Stimulated activated CD4-positive, alpha-beta T cell treated with anti-CD3 and anti-CD28 coated beads, Interleukin-1b, Interleukin-23, amount 100 ng/mL, for 24 hours (primary cell): ENCODE measurements around the gene CACNA1I.

ENCODE experiments used
- DNase-seq, 4 experiments: peaks; one replicate each; pipeline ENCODE4 v3.0.0-alpha.2; 2020; ENCODE audit warnings: low read depth in 4 of 4, low spot score in 1 of 4

The CACNA1I gene

DNA sequence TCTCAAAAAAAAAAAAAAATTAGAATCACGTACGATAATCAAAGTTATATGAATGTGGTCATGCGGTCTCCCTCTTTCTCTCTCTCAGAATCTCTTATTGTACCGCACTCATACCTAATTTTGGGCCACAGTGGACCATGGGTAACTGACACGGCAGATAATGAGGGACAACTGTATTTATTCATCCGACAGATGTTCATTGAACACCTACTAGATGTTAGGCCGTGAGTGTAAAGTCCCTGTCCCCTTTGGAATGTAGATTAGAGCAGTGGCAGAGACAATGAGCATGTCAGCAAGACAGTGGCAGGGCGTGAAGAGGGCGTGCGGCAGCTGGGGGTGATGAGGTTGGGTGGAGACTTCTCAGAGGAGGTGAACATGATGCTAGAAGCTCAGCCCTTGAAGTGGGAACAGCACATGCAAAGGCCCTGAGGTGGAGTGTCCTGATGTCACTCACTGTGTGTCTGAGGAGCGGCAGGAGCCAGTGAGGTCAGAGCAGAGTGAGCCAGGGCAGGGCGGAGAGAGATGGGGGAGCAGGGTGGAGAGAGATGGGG is 25.1 kb downstream of the CACNA1I start:
- no peak for DNase-seq

DNA sequence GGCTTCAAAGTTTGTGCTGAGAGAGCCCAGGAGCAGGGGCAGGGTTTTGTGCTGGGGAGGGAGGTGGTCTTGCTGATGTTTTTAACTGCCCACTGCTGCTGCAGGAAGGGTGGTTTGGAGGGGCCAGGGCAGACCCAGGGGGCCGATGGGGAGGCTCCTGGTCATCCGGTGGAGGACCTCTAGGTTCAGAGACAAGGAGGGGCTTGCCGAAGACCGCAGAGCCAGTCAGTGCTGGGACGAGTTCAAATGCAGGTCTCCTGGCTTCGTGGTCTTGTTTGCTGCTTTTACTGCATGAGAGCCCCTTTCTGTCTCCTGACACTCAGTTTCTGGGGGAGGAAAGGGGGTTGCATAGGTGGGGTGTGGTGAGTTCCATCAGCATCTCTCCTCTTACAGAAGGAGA is 26.0 kb downstream of the CACNA1I start:
- no peak for DNase-seq

DNA sequence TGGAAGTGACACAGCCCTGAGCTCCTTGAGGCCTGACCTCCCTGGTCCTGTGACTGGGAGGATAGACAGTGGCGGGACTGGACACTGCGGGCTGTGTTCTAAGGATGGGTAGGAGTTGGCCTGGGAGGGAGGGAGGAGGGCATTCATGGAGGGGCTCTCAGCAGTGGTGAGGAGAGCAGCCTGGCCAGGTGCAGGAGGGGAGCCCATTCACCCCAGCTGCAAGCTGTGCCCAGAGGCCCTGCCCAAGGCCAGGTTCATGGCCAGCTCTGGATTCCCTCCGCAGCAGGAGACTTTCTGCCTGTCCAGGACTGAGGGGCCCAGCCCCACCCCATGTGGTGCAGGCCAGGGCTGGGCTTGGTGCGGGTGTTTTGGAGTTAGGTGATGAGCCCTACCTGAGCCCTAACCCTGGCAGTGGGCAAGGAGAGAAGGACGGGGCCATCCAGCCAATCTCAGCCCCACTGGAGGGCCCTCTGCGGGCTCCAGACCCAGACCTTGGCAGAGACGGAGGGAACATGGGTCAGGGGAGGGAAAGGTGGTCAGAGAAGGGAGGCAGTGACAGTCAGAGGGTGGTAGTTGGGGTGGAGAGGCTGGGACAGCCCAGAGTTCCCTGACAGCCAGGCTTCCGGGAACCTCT is 26.8 kb downstream of the CACNA1I start:
- DNase-seq: no peak

DNA sequence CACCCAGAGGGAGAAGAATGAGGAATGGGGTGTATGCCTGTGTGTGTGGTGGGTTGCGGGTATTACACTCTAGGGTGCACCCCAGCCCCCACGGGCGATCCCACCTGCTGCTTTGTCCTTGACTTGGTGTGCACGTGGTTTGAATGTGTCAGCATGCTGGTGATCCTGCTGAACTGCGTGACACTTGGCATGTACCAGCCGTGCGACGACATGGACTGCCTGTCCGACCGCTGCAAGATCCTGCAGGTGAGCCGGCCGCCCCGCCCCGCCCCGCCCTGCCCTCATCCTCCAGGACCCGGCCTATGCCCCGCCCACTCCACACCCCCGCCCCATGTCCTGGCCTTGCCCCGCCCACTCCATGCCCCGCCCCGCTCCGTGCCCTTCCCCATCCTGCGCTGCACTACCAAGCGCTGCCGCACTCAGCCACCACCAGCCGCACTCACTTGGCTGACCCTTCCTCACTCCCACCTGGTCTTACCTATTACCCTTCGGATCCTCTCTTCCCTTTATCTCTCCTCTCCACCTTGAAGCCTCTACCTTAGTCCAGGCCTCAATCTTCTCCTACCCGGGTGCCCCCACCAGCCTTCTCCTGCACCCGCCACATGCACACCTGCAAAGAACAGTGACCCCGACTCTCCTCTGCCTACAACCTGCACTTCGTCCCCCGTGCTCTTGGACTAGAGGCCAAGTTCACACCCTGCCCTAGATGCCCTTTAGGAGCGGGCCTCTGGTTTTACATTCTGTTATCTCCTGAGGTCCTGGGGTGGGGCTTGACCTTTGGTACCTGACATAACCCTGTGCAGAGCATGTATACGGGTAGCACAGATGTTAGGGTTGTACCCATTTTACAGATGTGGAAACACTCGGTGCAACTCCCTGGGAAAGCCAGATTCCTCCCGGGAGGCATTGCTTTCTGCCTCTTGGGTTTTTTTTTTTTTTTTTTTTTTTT is 27.7 kb downstream of the CACNA1I start:
- DNase-seq: peak; percentile 48 to 78 (median 71)

DNA sequence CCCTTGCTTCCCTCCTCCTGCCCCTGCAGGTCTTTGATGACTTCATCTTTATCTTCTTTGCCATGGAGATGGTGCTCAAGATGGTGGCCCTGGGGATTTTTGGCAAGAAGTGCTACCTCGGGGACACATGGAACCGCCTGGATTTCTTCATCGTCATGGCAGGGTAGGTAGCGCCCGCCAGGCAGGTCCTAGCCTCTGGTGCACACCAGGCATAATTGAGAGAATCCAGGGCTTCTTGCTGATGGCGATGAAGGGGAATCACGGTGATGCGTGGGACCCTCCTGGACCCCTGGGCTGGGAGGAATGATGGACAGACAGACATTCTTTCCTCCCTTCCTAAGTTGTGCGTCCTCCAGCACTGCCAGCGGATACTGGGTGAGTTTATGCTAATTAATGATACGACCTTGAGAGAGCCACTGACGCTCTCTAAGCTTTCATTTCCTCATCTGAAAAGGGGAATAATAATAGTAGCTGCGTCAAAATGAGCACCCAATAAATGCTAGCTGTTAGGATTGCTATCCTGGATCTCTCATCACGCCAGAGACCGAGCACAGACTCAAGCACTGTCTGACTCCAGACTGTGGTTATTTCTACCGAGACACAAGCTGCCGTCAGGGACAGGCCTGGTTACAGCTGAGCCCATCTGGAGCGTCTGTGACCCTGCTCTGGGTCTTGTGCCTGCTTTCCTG is 30.1 kb downstream of the CACNA1I start:
- DNase-seq: no peak

DNA sequence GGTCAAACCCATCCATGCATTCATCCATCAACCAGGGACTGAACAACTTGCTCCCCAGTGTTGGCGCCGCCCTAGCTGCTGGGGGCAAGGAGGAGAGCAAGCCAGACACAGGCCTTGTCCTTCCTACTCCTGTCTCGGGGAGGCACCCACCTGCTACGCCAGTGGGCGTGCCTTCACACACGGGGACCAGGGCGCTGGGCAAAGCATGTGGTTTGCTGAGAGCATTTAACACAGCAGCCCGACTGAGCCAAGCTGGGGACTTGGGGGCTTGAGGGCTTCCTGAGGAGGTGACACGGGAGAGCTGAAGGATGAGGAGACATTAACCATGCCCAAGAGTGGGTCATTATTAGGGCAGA is 30.6 kb downstream of the CACNA1I start:
- DNase-seq: no peak

DNA sequence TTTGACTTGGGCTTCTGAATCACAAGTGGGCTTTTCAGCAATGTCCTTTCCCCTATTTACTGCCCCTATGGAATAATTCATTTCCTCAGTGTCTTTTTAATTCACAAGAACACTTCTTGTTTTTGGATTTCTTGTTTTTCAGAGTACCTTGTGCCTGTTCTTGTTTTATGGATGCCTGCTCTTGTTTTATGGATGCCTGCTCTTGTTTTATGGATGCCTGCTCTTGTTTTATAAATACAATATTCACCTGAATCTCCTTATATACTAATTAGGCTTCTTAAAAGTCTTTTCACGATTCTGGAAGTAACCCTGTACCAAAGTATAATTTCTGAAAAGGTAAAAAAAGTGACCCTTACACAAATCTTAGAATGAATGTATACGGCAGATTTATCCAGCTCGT is 32.8 kb downstream of the CACNA1I start:
- DNase-seq: no peak

DNA sequence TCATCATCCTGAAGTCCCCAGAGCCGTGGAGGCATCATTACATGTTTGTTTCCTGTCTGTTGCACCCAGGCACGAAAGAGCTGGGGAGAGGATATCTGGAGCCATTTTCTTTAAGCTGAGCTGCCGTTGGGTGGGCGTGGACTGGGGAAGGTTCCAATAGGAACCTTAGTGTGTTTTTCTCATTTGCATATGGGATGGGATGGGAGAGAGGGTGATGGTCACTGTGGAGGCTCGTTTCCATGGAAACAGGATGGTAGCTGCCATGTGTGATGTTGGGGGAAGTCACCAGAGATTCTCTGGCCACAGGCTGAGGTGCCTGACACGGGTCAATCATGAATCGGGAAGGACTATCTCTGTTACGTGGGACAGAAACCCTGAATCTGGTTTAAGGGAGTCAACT is 39.7 kb downstream of the CACNA1I start:
- no peak for DNase-seq

DNA sequence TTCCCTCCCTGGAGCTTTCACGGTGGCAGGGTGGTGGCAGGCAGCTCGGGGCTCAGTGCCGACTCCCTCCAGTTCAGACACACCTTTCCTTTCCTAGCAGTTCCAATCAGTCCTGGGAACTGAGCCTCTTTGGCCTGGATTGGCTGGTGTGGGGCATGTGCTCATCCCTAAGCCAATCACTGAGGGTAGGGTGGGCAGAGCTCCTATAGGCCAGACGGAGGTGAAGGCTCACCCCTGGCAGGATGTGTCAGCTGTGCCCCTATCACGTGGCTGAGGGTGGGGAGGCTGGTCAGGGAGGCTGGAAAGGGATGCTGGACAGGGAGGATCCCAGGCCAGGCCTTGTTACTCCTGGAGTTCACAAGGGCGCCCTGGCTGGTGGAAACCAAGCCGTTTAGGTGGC is 40.2 kb downstream of the CACNA1I start:
- no peak for DNase-seq

DNA sequence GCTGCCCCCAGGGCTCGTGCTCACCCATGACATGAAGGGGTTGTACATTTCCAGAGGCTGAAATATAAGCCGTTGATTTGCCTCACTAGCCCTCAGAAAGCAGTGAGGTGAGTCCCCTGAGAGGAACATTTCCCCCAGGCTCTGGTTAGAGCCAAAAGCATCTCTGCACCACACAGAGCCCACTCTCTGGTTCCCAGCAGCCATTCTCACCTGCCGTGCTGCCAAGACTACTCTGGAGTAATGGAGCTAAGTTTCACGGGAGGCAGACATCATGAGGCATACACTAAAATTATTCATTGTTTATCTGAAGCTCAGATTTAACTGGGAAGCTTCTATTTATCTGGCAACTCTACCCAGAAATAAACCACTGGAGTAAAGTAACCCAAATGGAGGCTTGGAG is 40.8 kb downstream of the CACNA1I start:
- no peak for DNase-seq

DNA sequence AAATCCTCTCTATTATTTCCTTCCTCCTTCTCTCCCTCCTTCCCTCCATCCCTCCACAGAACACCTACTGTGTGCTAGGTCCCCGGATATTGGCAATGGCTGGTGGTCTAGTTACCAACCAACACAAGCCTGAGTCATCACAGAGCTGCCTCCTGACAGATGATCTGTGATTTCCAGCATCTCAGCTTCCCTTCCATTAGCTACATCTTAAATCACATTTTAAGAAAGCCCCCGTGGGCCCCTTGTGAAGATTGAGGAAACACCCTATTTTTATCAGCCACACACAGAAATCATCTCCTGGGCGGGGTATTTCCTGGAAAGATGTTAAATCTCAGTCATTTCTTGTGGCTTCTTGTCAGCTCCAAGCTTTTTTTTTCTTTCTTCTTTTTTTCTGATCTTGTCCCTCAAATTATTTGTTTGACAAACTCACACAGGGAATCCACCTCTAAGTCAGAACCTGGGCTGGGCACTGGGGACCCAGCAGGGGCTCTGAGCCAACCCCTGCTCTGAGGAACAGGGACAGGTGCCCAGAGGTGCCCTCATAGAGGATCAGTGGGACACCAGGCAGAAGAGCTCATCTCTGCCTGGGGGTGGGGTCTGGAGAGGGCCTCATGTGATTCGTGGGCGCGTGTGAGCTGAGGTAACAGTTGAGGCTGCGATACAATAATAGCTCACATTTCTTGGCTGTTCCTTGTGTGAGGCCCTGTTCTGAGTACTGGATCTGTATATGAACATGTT is 42.4 kb downstream of the CACNA1I start:
- no peak for DNase-seq

DNA sequence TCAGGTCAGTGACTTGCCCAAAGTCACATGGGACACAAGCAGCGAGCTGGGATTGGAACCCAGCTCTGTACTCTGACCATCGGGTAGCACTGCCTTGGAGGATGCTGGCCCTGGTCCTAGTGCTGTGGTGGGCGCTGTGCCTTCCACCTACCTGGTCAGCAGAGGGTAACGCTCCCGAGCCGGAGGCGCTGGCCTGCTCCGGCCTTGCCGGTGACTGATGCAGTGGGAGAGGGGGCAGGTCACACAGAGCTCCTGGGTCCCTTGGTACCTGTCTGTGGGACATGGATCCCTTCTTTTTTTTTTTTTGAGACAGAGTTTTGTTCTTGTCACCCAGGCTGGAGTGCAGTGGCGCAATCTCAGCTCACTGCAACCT is 43.0 kb downstream of the CACNA1I start:
- no peak for DNase-seq

DNA sequence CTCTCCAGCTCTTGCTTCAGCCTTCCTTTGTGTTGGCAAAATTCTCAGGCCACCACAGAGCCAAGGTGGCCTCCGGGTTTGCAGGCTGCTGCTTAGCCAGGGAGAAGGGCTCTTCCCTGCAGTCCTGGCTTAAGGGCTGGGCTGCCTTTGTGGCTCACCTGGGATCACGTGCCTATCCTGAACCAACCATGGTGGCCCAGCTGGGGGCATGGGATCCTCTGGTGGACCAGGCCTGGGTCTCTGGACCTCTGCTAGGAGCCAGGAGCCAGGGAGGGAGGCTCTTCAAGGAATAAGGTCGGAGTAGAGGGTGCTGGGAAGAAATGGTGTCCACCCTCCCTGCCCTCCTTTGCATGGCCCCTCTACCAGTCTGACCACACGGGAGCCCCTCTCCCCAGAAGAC is 43.9 kb downstream of the CACNA1I start:
- DNase-seq: no peak

DNA sequence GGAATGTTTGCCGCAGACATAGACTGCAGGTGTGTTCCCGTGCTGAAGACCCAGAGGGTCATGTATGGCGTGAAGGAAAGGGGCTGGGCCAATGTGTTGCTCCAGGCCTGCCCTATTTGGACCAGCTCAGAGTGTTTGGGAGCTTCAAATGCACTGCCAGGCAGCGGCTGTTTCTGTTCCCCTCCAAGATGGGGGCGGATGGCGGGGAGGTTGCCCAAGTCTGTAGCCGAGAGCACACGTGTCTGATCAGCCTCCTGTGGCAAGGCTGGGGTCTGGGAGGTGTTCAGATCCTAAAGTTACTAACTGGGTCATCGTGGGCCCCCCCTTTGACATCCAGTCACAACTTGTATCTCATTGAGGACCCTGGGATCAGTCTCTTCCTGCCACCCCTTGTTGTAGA is 45.5 kb downstream of the CACNA1I start:
- no peak for DNase-seq

DNA sequence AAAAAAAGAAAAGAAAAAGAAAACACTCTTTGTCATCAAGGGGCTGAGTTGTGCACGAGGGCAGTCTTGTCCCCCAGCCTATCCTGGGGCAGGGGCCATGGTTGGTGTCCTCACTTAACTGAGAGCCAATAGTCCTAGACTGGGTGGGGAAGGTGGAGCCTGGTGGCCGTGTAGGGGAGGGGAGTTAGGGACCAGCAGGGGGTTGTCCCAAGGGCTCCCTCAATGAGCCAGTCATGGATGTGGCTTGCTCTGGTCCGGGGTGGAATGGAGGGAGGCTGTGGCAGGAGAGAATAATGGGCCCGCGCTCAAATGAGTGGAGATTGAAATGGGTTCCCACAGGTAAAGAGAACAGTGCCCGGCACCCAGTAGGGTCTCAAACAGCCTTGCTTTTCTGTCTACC is 46.2 kb downstream of the CACNA1I start:
- DNase-seq: no peak

DNA sequence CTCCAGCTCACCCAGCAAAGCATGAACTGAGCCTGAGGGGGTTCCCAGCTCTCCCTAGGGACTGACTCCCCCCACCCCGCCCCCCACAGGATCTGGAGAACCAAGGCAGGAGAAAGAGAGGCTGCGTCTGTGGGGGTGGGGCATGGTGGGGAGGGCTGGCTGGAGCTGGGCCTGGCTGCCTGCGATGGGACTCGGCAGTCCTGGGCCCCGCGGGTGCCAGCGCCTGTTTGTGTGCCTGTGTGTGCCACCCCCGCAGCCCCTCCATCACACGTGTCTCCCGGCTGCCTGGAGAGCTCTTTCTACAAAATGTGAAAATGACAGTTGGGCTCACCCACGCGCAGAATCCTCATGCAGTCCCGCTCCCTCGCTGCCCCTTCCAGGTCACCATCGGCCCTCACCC is 46.8 kb downstream of the CACNA1I start:
- no peak for DNase-seq

DNA sequence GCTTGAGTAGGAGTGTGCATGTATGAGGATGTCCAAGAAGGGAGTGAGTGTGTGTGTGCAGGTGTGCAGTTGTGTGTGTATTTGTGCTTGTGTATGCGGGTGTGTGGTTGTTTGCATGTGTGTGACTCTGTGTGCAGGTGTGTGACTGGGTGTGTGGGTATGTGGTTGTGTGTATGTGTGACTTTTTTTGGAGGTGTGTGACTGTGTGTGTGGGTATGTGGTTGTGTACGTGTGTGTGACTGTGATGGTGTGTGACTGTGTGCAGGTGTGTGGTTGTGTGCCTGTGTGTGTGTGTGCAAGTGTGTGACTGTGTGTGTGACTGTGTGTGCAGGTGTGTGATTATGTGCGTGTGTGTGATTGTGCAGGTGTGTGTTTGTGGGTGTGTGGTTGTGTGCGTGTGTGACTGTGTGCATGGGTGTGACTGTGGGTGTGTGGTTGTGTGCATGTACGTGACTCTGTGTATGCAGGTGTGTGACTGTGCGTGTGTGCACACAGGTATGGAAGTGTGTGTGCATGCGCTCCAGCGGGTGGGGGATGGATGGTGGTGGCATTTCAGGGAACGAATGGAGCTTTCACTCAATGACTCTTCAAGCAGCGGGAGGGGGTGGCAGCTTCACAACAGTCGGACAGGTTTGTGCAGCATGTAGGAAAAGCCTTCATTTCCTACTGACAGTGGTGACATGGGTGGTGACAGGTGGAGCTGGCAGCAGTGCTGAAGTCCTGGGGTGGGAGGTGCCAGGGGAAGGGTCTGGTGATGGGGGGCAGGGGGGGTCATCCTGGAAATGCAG is 47.6 kb downstream of the CACNA1I start:
- no peak for DNase-seq

DNA sequence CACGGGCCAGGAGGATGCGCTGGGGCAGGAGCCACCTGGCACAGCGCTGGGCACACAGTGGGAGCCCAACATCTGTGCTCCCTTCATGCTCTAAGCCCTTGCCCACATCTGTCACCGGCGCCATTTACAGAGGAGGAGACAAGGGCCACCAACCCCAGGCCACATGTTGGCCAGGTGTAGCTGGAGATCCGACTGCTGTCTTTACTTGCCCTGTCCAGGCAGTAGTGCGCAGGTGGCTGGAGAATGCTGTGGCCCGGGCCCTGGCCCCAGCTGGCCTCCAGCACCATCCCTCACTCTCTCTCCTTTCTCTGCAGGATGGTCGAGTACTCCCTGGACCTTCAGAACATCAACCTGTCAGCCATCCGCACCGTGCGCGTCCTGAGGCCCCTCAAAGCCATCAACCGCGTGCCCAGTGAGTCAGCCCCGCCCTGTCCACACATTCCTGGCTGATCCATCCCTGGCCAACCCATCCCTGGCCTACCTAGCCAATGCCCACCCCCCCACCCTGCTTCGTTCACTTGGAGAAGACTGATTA is 48.5 kb downstream of the CACNA1I start:
- DNase-seq: no peak

DNA sequence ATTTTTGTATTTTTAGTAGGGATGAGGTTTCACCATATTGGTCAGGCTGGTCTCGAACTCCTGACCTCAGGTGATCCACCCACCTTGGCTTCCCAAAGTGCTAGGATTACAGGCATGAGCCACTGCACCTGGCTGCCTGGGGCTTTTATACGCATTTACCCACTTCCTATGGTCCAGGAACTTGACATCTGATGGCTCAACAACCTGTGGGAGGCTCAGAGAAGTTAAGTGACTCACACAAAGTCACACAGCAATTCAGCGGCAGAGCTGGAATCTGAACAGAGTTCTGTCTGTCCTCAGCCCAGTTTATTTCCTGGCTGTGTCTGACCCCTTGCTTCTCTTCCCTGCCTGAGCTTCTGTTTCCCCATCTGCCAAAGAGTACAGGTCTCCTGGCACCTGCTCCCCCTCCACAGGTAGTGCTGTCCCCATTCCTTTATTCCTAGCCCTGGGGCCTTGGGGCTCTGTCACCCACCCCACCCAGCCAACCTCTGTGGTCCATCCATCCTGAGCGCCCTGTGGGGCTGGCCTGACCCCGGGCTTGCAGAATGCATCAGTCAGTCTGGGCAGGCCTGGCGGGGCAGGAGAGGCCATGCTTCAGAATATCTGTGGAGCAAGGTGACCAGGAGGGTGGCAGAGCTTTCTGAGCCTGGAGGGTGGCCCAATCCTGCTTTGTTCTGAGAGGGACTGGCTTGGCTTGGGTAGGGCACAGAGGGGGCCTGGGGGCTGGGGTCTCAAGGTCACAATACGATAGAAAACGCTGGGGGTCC is 50.6 kb downstream of the CACNA1I start:
- DNase-seq: no peak
